Measurements from ENCODE around the gene SMAGP.

DNA sequence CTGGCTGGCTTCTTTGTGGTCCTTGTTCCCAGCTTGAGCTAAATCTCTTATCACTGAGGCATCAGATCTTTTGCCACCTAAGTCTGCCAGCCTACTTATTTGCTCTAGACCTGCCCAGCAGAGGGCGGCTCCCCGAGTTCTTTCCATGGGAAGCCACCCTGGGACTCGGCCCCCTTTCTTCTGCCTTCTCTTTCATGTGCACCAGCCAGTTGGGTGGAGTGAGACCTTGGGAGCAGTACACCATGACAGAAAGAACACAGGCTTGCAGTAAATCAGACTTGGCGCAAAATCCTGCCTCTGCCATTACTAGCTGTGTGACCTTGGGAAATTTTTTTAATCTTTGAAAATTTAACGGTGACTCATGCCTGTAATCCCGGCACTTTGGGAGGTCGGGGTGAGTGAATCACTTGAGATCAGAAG is 7.4 kb downstream of the SMAGP start:
- no peak for TF ChIP-seq YY1 (IDR thresholded peaks at IDR 0.05; ENCODE audit: insufficient read depth, insufficient read length)
- TF ChIP-seq ZNF274 (IDR thresholded peaks at IDR 0.05; ENCODE audit: low read depth, low read length): no peak
- TF ChIP-seq SUZ12 (IDR thresholded peaks at IDR 0.05; ENCODE audit: extremely low read depth, insufficient read depth, insufficient read length): no peak

Data from NT2/D1 (cell line).